K562 (cell line): ENCODE results near the gene ARID3A. TPM values are rescaled to one million over a fixed set of nuclear protein-coding genes. Genes with fewer than 3 reads are reported as not detected.

Experiments used
- BCOR ChIP-seq: fragments of 450-650 bp; IDR thresholded peaks from 2 replicates; pipeline ENCODE4 v1.6.1; 2016
- CC2D1A ChIP-seq: fragments of 450-650 bp; IDR thresholded peaks from 2 replicates; pipeline ENCODE4 v1.6.1; 2017; ENCODE audit warnings: mild to moderate bottlenecking
- COPS2 ChIP-seq: fragments of 450-650 bp; conservative IDR thresholded peaks from 2 replicates; pipeline ENCODE4 v1.6.1; 2016; ENCODE audit warnings: mild to moderate bottlenecking, moderate library complexity
- DMBX1 ChIP-seq: fragments of 250-450 bp; sonication (Bioruptor Pico); IDR thresholded peaks from 2 replicates; pipeline ENCODE4 v1.8.0; 2022; ENCODE audit warnings: inconsistent platforms, mild to moderate bottlenecking, moderate library complexity, borderline replicate concordance
- HDGF ChIP-seq: fragments of 450-650 bp; IDR thresholded peaks from 2 replicates; pipeline ENCODE4 v1.6.1; 2016
- MCM3 ChIP-seq: fragments of 450-650 bp; IDR thresholded peaks from 2 replicates; pipeline ENCODE4 v1.6.1; 2016
- MTF1 ChIP-seq: fragments of 250-450 bp; sonication (Bioruptor Pico); IDR thresholded peaks from 2 replicates; pipeline ENCODE4 v1.9.0; 2021; ENCODE audit warnings: moderate library complexity, mild to moderate bottlenecking, inconsistent platforms, borderline replicate concordance
- NCOA1 ChIP-seq: fragments of 450-650 bp; IDR thresholded peaks from 2 replicates; pipeline ENCODE4 v1.6.1; 2016; ENCODE audit warnings: low read depth
- NCOA6 ChIP-seq: fragments of 450-650 bp; IDR thresholded peaks from 2 replicates; pipeline ENCODE4 v1.6.1; 2017; ENCODE audit warnings: mild to moderate bottlenecking
- NR1H2 ChIP-seq: sonication (generic); formaldehyde crosslinking; IDR thresholded peaks from 2 replicates; pipeline ENCODE4 v1.4.0; 2020; ENCODE audit warnings: mild to moderate bottlenecking, missing genetic modification reagents
- POLR2B ChIP-seq: fragments of 450-650 bp; IDR thresholded peaks from 2 replicates; pipeline ENCODE4 v1.6.1; 2018; ENCODE audit warnings: low read depth; ENCODE audit not compliant: partially characterized antibody
- RBM14 ChIP-seq: fragments of 200-400 bp; formaldehyde crosslinking; IDR thresholded peaks from 2 replicates; pipeline ENCODE4 v1.6.1; 2018; ENCODE audit warnings: low read depth, mild to moderate bottlenecking, low read length, moderate library complexity, borderline replicate concordance; ENCODE audit not compliant: insufficient read depth
- RBM34 ChIP-seq: fragments of 200-400 bp; formaldehyde crosslinking; IDR thresholded peaks from 2 replicates; pipeline ENCODE4 v1.6.1; 2018; ENCODE audit warnings: low read length, borderline replicate concordance; ENCODE audit not compliant: insufficient read depth
- RFX7 ChIP-seq: fragments of 250-450 bp; sonication (Bioruptor Pico); IDR thresholded peaks from 2 replicates; pipeline ENCODE4 v1.5.1; 2021; ENCODE audit warnings: mild to moderate bottlenecking
- SMARCB1 ChIP-seq: IDR thresholded peaks from 2 replicates; pipeline ENCODE4 v1.6.1; 2011; ENCODE audit warnings: improper control_type of control experiment, low read depth; ENCODE audit not compliant: insufficient read length
- STAG1 ChIP-seq: sonication (generic); formaldehyde crosslinking; IDR thresholded peaks from 2 replicates; pipeline ENCODE4 v1.5.0; 2020; ENCODE audit warnings: missing genetic modification reagents, borderline replicate concordance
- ZNF133 ChIP-seq: fragments of 250-450 bp; sonication (Bioruptor Pico); IDR thresholded peaks from 2 replicates; pipeline ENCODE4 v1.4.0; 2020; ENCODE audit warnings: mild to moderate bottlenecking
- polyA plus RNA-seq, 8 experiments: library from polyadenylated mRNA; depleted of rRNA in 4 of 8; stranded (reverse) in 5 of 8; unstranded in 3 of 8; fragments of >200 nt; fragmentation: Nextera tagmentation in 2 of 8; fragmentation: Illumina TruSeq in 1 of 8; extraction: Ambion mirVana in 2 of 8; extraction: Trizol in 1 of 8; gene quantifications; 2 replicates each; pipeline versions ENCODE4 v1.2.1 to v1.2.3, GENCODE V29; 2011 to 2014; ENCODE audit warnings: inconsistent platforms in 1 of 8, missing spikeins in 1 of 8
- total RNA-seq, 7 experiments: library from RNA; depleted of rRNA in 6 of 7; stranded (reverse); fragments of >200 nt in 6 of 7; fragmentation: Illumina TruSeq in 2 of 7; extraction: Trizol in 2 of 7; gene quantifications; 2 replicates each; pipeline versions ENCODE4 v1.2.1 to v1.2.3, GENCODE V29; 2011 to 2021; ENCODE audit warnings: low replicate concordance in 1 of 7
- TF ChIP-seq, protein P1 (sequence below): fragments of 450-650 bp; IDR thresholded peaks from 2 replicates; pipeline ENCODE4 v1.6.1; 2017; ENCODE audit warnings: mild to moderate bottlenecking, moderate library complexity
- TF ChIP-seq, protein P2 (sequence below): sonication (generic); formaldehyde crosslinking; IDR thresholded peaks from 2 replicates; pipeline ENCODE4 v1.8.1; 2023; ENCODE audit warnings: mild to moderate bottlenecking, missing genetic modification reagents
- TF ChIP-seq, protein P3 (sequence below): fragments of 250-450 bp; sonication (Bioruptor Pico); IDR thresholded peaks from 2 replicates; pipeline ENCODE4 v1.8.0; 2021; ENCODE audit warnings: borderline replicate concordance, mild to moderate bottlenecking, moderate library complexity; ENCODE audit not compliant: poor library complexity, severe bottlenecking
- TF ChIP-seq, protein P4 (sequence below): IDR thresholded peaks from 2 replicates; pipeline ENCODE4 v1.6.1; 2016; ENCODE audit warnings: missing genetic modification characterization, missing compliant biosample characterization
- TF ChIP-seq, protein P5 (sequence below): fragments of 250-450 bp; sonication (Bioruptor Pico); IDR thresholded peaks from 2 replicates; pipeline ENCODE4 v1.8.0; 2022; ENCODE audit warnings: moderate library complexity, mild to moderate bottlenecking, inconsistent platforms

ARID3A gene
- total and polyA plus RNA-seq, 9 of the 15 experiments (the other 6 are each of a cell fraction or from before 2014, with no cell fraction given), result 1.4 to 118 (median 31.2) TPM

DNA sequence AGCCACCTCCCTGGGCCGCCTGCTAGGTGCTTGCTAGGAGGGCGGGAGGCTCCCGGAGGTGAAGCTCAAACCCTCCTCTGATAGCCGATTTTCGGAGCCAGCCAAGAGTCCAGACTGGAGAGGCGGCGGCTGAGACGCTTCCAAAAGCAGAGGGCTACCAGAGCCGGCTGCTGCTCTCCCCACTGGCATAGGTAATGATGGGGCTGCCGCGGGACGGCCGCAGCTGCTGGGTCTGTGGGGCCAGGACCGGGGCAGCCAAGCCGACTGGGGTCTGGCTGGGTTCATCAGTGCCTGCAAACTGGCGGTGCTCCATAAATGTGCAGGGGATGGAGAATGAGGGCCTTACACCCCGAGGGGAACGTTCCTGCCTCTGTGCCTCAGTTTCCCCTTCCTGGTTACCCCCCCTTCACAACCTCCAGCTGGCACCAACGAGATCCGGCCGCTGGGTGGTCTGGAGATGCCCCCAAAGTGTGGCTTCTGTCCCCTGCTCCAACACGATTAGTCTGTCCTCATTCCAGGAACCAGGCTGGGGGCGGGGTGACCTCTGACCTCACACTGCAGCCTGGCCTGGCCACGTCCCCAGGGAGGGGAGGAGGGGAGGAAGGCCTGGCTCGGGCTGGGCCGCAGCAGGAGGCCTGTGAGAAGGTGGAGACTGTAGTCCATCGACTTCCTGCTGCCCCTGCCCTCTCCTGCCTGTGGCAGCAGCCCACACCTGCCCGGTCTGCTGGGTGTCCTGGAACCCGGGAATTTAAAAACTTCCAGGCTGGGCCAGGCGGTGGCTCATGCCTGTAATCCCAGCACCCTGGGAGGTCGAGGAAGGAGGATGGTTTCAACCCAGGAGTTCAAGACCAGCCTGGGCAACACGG is 54.5 kb downstream of the ARID3A start (continued):
- no peak for TF ChIP-seq MTF1
- TF ChIP-seq CC2D1A, result no peak
- no peak for TF ChIP-seq SMARCB1
- TF ChIP-seq BCOR, result peak; percentile 97
- no peak for TF ChIP-seq NCOA6
- TF ChIP-seq, protein P1, sequence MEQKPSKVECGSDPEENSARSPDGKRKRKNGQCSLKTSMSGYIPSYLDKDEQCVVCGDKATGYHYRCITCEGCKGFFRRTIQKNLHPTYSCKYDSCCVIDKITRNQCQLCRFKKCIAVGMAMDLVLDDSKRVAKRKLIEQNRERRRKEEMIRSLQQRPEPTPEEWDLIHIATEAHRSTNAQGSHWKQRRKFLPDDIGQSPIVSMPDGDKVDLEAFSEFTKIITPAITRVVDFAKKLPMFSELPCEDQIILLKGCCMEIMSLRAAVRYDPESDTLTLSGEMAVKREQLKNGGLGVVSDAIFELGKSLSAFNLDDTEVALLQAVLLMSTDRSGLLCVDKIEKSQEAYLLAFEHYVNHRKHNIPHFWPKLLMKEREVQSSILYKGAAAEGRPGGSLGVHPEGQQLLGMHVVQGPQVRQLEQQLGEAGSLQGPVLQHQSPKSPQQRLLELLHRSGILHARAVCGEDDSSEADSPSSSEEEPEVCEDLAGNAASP, result no peak
- TF ChIP-seq NCOA1, result peak; percentile 63; the same call in 1 of the 2 replicates
- no peak for TF ChIP-seq MCM3
- TF ChIP-seq, protein P2, sequence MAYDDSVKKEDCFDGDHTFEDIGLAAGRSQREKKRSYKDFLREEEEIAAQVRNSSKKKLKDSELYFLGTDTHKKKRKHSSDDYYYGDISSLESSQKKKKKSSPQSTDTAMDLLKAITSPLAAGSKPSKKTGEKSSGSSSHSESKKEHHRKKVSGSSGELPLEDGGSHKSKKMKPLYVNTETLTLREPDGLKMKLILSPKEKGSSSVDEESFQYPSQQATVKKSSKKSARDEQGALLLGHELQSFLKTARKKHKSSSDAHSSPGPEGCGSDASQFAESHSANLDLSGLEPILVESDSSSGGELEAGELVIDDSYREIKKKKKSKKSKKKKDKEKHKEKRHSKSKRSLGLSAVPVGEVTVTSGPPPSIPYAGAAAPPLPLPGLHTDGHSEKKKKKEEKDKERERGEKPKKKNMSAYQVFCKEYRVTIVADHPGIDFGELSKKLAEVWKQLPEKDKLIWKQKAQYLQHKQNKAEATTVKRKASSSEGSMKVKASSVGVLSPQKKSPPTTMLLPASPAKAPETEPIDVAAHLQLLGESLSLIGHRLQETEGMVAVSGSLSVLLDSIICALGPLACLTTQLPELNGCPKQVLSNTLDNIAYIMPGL (CRISPR knock-in tag), result no peak
- TF ChIP-seq, protein P3, sequence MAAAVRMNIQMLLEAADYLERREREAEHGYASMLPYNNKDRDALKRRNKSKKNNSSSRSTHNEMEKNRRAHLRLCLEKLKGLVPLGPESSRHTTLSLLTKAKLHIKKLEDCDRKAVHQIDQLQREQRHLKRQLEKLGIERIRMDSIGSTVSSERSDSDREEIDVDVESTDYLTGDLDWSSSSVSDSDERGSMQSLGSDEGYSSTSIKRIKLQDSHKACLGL (CRISPR knock-in tag), result no peak
- peak; percentile 89 for TF ChIP-seq DMBX1 (CRISPR knock-in tag)
- TF ChIP-seq, protein P4, sequence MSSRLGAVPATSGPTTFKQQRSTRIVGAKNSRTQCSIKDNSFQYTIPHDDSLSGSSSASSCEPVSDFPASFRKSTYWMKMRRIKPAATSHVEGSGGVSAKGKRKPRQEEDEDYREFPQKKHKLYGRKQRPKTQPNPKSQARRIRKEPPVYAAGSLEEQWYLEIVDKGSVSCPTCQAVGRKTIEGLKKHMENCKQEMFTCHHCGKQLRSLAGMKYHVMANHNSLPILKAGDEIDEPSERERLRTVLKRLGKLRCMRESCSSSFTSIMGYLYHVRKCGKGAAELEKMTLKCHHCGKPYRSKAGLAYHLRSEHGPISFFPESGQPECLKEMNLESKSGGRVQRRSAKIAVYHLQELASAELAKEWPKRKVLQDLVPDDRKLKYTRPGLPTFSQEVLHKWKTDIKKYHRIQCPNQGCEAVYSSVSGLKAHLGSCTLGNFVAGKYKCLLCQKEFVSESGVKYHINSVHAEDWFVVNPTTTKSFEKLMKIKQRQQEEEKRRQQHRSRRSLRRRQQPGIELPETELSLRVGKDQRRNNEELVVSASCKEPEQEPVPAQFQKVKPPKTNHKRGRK (tag), result no peak
- no peak for TF ChIP-seq RFX7
- TF ChIP-seq NR1H2 (CRISPR knock-in tag), result no peak
- no peak for TF ChIP-seq HDGF
- no peak for TF ChIP-seq COPS2
- TF ChIP-seq, protein P5, sequence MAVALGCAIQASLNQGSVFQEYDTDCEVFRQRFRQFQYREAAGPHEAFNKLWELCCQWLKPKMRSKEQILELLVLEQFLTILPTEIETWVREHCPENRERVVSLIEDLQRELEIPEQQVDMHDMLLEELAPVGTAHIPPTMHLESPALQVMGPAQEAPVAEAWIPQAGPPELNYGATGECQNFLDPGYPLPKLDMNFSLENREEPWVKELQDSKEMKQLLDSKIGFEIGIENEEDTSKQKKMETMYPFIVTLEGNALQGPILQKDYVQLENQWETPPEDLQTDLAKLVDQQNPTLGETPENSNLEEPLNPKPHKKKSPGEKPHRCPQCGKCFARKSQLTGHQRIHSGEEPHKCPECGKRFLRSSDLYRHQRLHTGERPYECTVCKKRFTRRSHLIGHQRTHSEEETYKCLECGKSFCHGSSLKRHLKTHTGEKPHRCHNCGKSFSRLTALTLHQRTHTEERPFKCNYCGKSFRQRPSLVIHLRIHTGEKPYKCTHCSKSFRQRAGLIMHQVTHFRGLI (CRISPR knock-in tag), result 0 out of 2 replicates have a peak, but pooled peaks have one; percentile 39
- TF ChIP-seq RBM14, result no peak
- peak; percentile 46 for TF ChIP-seq POLR2B
- TF ChIP-seq RBM34, result no peak
- no peak for TF ChIP-seq ZNF133 (CRISPR knock-in tag)
- no peak for TF ChIP-seq STAG1 (CRISPR knock-in tag)
